HG03460 (cell line): ENCODE measurements around the gene ABCB1.

Experiments
- ATAC-seq: cut with Tn5 transposase; IDR thresholded peaks from one replicate; pipeline ENCODE4 v1.9.1; 2021; ENCODE audit not compliant: unreplicated experiment

ABCB1 gene

DNA sequence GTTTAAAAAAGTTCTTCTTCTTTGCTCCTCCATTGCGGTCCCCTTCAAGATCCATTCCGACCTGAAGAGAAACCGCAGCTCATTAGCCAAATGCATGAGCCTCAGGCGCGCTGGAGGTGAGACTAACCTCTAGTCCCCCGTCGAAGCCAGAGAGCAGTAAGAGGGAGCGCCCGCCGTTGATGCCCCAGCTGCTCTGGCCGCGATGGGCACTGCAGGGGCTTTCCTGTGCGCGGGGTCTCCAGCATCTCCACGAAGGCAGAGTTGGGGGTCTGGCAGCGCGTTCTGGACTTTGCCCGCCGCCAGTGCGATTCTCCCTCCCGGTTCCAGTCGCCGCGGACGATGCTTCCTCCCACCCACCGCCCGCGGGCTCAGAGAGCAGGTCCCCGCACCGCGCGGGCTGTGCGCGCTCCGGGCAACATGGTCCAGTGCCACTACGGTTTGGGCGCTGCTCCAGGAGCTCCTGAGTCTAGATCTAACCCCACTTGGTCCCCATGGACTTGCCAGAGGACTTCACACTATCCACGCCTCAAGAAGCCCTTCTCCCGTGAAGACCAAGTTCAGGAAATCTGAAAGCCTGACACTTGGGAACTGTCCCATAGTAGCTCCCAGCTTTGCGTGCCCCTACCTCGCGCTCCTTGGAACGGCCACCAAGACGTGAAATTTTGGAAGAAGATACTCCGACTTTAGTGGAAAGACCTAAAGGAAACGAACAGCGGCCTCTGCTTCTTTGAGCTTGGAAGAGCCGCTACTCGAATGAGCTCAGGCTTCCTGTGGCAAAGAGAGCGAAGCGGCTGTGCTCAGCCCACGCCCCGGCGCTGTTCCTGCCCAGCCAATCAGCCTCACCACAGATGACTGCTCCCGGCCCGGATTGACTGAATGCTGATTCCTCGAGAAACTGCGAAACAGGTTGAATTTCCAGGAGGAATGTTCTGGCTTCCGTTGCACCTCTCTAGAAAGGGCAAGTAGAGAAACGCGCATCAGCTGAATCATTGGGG lies at the start of gene ABCB1:
Gene ABCB1 (minus strand): TSS at position 755 of the 995 bp plus-strand sequence. CDS start 700 bp downstream, at position 55.
- peak; percentile 61 for ATAC-seq

- no peak for ATAC-seq
Observed at GRCh38 chr7:87648316-87648715, 47.6 kb upstream of the ABCB1 start.

DNA sequence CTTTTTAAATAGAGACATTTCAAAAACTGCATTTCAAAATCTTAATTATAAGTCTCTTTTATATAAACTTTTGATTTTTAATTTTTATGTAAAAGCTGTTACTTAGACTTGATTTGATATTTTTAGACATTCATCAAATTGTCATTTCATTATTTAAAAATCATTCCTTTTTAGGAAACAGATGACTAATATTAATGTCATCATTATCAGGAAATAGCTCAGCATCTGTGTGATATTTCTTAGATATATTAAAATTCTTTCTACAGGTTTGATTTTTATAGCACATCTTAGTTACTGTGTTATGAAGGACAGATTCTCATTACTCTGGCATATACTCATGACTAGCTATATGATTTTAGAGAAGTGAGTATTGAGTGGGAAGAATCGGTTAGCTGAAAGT lies 44.8 kb upstream of the ABCB1 start:
- no peak for ATAC-seq

GRCh38 chr7:87635921-87636320 lies 35.2 kb upstream of the ABCB1 start:
- no peak for ATAC-seq

DNA sequence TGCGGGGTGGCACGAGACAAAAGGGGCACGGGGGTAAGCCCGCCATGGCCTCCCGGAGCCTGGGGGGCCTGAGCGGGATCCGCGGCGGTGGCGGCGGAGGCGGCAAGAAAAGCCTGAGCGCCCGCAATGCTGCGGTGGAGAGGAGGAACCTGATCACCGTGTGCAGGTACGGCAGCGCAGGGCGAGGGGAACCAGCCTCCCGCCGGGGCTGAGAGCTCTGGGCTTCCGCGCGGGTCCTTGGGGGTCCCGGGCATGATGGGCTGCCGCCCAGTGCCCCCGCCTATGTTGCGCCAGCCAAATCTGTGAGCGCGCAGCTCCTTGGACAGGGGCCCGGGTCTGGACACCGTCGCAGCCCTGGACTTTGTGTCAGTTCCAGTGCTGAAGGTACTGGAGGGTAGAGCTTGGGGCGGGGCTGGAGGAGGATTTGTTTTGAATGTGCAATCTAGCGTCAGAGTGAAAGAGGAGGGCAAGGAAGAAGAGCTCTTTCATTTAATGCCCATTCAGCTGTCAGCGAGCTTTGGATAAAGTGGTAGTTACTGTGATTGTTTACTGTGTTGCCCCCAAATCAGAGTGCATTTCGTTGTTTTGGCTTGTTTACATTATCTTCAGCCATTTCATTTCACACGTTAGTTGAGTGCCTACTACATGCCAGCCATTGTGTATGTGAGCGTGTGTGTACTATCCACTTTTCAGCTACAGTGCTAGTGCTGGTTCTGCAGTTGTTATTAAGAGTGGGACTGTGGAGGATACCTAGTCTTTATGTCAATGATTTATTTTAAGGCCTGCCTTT lies 28.3 kb upstream of the ABCB1 start:
- no peak for ATAC-seq

- peak; percentile 24 for ATAC-seq
Observed at GRCh38 chr7:87627634-87627994, 26.9 kb upstream of the ABCB1 start.

GRCh38 chr7:87625101-87625500 lies 24.4 kb upstream of the ABCB1 start:
- no peak for ATAC-seq

DNA sequence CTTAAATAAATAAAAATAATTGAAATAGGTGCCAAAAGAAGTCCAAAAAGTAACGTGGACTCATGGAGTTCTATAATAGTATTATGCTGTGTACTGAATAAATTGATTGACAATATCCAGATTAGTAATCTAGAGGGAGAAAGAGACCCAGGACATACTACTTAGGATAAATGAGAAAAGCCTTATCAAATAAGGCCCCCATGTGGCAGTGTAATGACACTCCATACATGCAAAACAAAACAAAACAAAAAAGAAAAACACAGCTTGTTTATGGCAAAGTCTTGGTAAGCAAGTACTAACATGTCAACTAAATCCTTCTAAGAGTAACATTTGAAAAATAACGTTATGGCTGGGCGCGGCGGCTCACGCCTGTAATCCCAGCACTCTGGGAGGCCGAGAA lies 23.9 kb upstream of the ABCB1 start:
- ATAC-seq, result no peak

GRCh38 chr7:87615197-87615596 lies 14.5 kb upstream of the ABCB1 start:
- no peak for ATAC-seq

DNA sequence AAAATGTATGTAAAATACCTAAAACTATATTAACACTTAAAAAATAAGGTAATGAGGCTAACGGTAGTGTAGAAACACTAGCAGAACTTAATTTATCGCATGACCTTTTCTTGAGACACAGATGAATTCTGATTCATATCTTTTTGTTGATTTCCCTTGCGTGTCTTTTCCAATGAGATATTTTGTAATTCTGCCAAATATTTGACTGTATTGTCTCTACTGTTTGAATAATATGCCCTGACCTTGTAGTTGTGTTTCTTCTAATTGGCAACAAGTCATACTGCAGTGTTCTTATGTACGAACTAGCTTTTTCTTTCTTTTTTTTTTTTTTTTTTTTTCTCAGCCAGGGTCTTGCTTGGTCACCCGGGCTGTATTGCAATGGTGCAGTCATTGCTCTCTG lies 9.2 kb upstream of the ABCB1 start:
- no peak for ATAC-seq

DNA sequence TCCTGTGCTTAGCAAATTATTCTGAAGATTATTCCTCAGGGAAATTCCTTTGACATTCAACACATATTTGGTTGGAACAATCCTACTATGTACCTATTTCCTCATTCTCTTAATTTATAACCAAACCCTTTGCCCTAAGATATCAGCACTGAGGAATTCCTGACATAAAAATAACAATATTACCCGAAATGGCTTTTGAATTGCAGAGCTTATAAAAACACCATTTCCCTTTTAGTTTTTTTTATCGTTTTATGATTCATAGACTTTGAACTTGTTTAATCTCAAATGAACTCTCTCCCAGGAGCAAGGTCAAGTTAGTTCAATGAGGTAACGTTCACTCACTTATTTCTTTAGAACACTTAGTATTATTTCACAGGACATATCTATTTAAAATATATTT lies 7.7 kb upstream of the ABCB1 start:
- no peak for ATAC-seq

DNA sequence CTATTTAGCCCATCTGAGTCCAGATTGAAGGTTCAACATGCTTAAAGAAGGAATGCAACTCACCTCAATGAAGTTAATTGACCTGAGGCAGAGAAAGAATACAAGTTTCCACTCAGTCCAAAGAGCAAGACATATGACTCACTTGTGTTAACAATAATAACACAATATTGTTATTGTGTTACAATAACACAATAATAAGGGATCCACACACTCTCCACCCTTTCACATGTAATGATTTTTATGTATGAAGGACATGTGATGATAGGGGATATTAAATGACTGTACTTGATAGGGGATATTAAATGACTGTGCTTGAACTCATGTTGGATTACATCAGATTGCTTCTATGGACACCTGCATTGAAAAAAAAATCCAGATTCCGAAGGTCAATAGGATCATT lies 3.6 kb upstream of the ABCB1 start:
- ATAC-seq, result no peak

GRCh38 chr7:87599336-87599735 lies 1.3 kb downstream of the ABCB1 start:
- peak; percentile 95 for ATAC-seq

DNA sequence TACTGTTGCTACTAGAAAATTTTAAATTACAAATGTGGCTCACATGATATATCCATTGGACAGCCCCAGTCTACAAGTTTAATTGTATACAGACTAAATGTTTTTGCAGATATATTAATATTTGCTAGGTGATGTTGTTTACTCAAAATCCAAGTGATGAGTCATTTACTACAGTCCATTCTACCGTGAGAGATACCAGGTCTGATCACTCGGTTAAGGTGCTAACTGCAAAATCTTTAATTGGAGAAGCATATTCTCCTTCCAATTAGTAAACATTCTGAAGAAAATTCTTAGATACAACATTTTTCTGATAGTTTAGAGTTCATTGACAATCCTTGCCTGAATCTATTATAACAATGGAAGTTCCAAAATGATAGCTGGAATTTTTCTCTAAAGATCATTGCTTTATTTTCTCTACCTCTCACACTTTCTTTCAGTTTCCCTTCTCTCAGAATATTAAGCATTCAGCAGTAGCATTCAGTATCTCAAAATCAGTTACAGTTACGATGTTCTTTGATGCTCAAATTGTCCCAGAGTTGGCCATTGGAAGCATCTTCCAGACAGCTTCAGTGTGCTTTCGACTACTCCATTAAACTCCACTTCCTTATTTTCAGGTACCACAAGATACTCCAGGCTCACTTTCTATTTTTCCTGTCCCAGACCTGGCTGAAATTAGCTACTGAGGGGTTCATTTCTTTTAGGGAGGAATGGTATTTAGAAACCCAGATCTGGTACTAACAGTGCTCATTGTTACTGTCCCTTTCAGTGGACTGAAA lies 2.3 kb downstream of the ABCB1 start:
- no peak for ATAC-seq

- ATAC-seq, result no peak
Observed at GRCh38 chr7:87596696-87597095, 4.0 kb downstream of the ABCB1 start.

GRCh38 chr7:87596136-87596535 lies 4.5 kb downstream of the ABCB1 start:
- no peak for ATAC-seq

- no peak for ATAC-seq
Observed at GRCh38 chr7:87592300-87592699, 8.4 kb downstream of the ABCB1 start.

DNA sequence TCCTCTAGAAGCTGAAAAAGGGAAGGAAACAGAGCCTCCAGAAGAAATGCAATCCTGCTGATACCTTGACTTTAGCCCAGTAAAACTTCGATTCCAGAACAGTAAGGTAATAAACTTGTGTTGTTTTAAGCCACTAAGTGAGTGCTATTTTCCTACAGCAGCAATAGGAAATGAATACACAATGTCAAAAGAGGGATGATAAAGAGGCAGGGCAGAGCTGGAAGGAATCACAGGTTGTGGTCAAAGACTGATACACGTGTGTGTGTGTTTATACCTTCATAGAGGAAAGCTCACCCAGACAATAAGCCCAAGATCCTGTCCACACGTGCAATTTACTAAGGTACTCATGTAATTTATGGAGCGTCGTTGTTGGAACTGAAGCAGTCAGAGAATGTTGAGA lies 9.5 kb downstream of the ABCB1 start:
- ATAC-seq, result no peak

- no peak for ATAC-seq
Observed at GRCh38 chr7:87590578-87590977, 10.1 kb downstream of the ABCB1 start.

- no peak for ATAC-seq
Observed at GRCh38 chr7:87589631-87590030, 11.1 kb downstream of the ABCB1 start.

- ATAC-seq, result no peak
Observed at GRCh38 chr7:87581723-87582122, 19.0 kb downstream of the ABCB1 start.
